ENCODE results near the gene FOLR1. TPM values are rescaled to one million over a fixed set of nuclear protein-coding genes. Genes with fewer than 3 reads are reported as not detected.

The FOLR1 gene
- total RNA-seq, 4 donors from 2014 or later, result 0.46 to 7.0 (median 4.0) TPM

DNA sequence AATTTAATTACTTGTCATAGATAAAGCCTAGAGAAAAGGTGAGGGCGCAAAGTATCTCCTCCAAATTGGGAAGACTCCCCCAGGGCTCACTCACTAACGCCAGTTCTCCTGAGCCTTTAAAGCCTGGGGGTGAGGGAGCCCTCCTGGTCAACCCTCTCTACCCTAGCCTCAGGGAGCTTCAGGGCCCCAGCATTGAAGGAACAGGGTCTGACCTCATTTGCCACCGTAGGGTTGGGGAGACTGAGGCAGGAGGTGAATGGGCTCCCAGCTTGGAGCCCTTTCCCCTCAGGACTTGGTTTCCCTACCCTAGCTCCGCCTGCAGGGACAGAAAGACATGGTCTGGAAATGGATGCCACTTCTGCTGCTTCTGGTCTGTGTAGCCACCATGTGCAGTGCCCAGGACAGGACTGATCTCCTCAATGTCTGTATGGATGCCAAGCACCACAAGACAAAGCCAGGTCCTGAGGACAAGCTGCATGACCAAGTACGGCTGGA, 26.4 kb downstream of the FOLR1 start:
- DNase-seq (ENCODE audit: low spot score in 2 of 2), result no peak
- no peak overlapping the region for H3K4me3 ChIP-seq (ENCODE audit: low read depth, poor library complexity, severe bottlenecking)
- WGBS, 2 donors, result 87 to 93% methylated on average over 5 of the region's 5 CpGs
- TF ChIP-seq, protein P1, sequence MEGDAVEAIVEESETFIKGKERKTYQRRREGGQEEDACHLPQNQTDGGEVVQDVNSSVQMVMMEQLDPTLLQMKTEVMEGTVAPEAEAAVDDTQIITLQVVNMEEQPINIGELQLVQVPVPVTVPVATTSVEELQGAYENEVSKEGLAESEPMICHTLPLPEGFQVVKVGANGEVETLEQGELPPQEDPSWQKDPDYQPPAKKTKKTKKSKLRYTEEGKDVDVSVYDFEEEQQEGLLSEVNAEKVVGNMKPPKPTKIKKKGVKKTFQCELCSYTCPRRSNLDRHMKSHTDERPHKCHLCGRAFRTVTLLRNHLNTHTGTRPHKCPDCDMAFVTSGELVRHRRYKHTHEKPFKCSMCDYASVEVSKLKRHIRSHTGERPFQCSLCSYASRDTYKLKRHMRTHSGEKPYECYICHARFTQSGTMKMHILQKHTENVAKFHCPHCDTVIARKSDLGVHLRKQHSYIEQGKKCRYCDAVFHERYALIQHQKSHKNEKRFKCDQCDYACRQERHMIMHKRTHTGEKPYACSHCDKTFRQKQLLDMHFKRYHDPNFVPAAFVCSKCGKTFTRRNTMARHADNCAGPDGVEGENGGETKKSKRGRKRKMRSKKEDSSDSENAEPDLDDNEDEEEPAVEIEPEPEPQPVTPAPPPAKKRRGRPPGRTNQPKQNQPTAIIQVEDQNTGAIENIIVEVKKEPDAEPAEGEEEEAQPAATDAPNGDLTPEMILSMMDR (IDR thresholded peaks at IDR 0.05), result no peak
- TF ChIP-seq POLR2A (IDR thresholded peaks at IDR 0.05), result no peak
- intact Hi-C loops (cut with DNase I; ENCODE audit: low total_unique reads), result no loop called here

DNA sequence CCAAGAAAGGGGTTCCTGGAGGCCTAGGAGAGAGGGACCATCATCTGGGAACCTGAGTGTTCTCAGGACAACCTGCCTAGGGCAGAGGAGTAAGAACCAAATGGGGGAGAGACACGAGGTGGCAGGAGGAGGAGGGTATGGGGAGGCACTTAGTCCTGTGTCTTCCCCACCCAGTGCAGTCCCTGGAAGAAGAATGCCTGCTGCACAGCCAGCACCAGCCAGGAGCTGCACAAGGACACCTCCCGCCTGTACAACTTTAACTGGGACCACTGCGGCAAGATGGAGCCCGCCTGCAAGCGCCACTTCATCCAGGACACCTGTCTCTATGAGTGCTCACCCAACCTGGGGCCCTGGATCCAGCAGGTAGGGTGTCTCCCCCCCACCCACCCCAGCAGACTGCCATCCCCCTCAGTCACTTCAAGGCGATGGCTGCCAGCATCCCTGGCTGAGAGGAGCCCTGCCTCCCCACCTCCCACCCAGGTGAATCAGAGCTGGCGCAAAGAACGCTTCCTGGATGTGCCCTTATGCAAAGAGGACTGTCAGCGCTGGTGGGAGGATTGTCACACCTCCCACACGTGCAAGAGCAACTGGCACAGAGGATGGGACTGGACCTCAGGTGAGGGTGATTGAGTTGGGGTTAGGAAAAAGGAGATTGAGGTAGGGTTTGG, 28.9 kb downstream of the FOLR1 start:
- no peak overlapping the region for H3K4me3 ChIP-seq (ENCODE audit: low read depth, poor library complexity, severe bottlenecking)
- intact Hi-C loops (cut with DNase I; ENCODE audit: low total_unique reads), result no loop called here
- no peak for TF ChIP-seq POLR2A (IDR thresholded peaks at IDR 0.05)
- TF ChIP-seq, protein P1 (IDR thresholded peaks at IDR 0.05), result no peak
- WGBS, 2 donors, result 84 to 86% methylated on average over 9 to 10 of the region's 10 CpGs
- peak in 1 of 2 donors; percentile 63 for DNase-seq (ENCODE audit: low spot score in 2 of 2)

DNA sequence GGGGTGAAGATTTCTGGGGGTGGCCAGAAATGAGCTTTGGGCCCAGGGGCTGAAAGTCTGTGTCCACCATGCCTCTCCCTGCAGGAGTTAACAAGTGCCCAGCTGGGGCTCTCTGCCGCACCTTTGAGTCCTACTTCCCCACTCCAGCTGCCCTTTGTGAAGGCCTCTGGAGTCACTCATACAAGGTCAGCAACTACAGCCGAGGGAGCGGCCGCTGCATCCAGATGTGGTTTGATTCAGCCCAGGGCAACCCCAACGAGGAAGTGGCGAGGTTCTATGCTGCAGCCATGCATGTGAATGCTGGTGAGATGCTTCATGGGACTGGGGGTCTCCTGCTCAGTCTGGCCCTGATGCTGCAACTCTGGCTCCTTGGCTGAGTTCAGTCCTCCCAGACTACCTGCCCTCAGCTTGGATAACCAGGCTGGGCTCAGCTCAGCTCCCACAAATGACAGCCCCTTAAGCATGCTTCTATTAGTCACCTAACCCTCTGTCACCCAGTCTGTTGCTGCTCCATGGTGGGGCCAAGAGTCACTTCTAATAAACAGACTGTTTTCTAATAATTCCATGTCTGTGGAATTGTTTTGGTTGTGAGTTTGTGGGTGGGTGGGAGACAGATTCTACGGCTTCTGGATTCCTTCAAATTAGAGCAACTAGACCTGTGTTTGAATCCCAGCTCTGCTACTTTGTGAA, 29.6 kb downstream of the FOLR1 start:
- intact Hi-C loops (cut with DNase I; ENCODE audit: low total_unique reads), result no loop called here
- TF ChIP-seq, protein P1 (IDR thresholded peaks at IDR 0.05), result no peak
- no peak for TF ChIP-seq POLR2A (IDR thresholded peaks at IDR 0.05)
- peak in 1 of 2 donors; percentile 84 for DNase-seq (ENCODE audit: low spot score in 2 of 2)
- WGBS, 2 donors, result 71 to 76% methylated on average over 7 of the region's 7 CpGs
- no peak overlapping the region for H3K4me3 ChIP-seq (ENCODE audit: low read depth, poor library complexity, severe bottlenecking)

DNA sequence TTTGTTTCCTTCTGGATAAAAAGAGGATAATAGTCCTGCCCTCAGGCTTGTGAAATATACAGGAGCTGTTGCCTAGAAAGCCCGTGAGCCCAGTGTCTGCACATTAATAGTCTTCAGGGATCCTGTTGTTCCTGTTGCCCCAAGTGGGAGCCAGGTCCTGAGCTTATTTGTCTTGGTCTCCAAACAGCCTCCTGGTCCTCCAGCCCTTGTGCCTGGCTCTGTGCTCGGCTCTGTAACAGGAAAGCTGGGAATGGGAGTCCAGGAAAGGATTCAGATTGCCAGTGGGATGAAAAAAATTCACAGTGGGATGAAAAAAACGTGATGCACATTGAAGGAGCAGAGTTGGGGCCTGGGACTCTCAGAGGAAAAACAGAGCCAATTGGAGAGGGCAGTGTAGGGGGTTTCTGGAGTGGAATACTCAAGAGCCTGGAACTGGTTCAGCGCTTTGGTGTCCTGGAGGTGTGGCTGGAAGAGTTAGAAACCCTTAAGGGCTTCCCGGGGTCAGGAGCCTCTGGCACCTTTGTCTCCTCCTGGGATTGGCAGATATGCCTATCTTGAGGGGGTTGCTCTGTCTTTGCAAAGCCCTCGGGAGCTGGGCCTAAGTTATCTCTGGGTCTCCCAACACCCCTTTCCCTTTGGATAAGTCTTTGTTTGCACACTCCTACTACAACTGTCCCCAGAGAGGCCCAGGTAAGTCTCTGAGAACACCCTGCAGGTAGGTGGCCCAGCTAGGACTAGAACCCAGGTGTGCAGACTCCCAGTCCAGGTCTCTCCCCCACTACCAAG, 30.4 kb downstream of the FOLR1 start:
- 55 to 56% methylated on average over 6 of the region's 6 CpGs for WGBS, 2 donors
- DNase-seq (ENCODE audit: low spot score in 2 of 2), result peak in 1 of 2 donors; percentile 77
- TF ChIP-seq POLR2A (IDR thresholded peaks at IDR 0.05), result no peak
- TF ChIP-seq, protein P1 (IDR thresholded peaks at IDR 0.05), result no peak
- intact Hi-C loops (cut with DNase I; ENCODE audit: low total_unique reads), result no loop called here
- H3K4me3 ChIP-seq (ENCODE audit: low read depth, poor library complexity, severe bottlenecking), result peak overlapping the region; percentile 64

DNA sequence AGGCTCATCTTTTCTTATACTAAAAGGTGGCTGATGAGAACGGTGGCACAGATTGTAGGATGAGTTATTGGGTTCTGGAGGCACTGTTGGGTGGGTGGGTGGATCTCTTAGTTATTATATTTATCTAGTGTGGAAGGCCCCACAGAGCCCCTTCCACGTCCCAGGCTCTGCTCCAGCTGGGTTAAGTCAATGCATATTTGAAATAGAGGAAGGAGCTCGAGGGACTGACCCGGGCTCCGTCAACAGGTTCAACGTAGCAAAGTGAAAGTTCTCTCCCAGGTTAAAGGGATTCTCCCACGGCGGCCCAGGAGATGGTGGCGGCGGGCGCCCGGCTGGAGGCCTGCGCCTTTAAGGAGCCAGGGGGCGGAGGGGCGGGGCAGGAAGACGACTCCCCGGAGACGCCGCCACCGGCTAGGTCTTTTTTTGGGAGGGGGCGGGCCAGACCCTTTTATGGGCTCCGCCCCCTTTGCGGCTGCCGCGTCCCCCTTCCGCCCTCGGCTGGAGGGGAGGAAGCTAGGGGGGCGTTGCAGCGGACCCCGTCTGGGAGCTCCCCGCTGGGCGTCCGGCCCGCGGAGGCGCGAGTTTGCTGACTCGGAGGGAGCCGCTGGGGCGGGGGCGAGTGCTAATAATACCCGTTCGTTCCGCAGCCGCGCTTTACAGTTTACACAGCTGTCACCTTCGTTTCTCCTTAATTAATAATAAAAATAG, 31.1 kb downstream of the FOLR1 start:
- intact Hi-C loops (cut with DNase I; ENCODE audit: low total_unique reads), result no loop called here
- 1 to 2% methylated on average over 33 to 41 of the region's 47 CpGs for WGBS, 2 donors
- H3K4me3 ChIP-seq (ENCODE audit: low read depth, poor library complexity, severe bottlenecking), result peak overlapping the region; percentile 64
- DNase-seq (ENCODE audit: low spot score in 2 of 2), result peak; percentile 93 to 98
- no peak for TF ChIP-seq POLR2A (IDR thresholded peaks at IDR 0.05)
- TF ChIP-seq, protein P1 (IDR thresholded peaks at IDR 0.05), result no peak

Data from lower leg skin (tissue), 4 donors.